Mononuclear cell (primary cell): ENCODE measurements around the gene TMEM239. TPM values are rescaled to one million over a fixed set of nuclear protein-coding genes. Genes with fewer than 3 reads are reported as not detected.
"Not testable (repeated sequence)": the region's sequence is repeated elsewhere in the genome, so short reads cannot be mapped to it uniquely, and the experiment has no call there.

ENCODE experiments used
- H3K27me3 ChIP-seq: 2 replicates; pipeline ENCODE4 v1.6.0; 2011; ENCODE audit warnings: low read length, control low read depth; ENCODE audit not compliant: insufficient read depth
- H3K4me1 ChIP-seq: 2 replicates; pipeline ENCODE4 v1.5.1; 2011; ENCODE audit warnings: mild to moderate bottlenecking, low read length, control low read depth; ENCODE audit not compliant: insufficient read depth
- H3K4me3 ChIP-seq: 2 replicates; pipeline ENCODE4 v1.5.1; 2011; ENCODE audit warnings: mild to moderate bottlenecking, low read length, moderate library complexity
- H3K9me3 ChIP-seq: 2 replicates; pipeline ENCODE4 v1.5.1; 2011; ENCODE audit warnings: low read depth, mild to moderate bottlenecking, control low read depth, low read length
- total RNA-seq: library from RNA; depleted of rRNA; stranded (reverse); fragments of >200 nt; gene quantifications from one replicate; pipeline ENCODE4 v1.2.3, GENCODE V29; 2012

TMEM239 gene
- total RNA-seq, 1 donor = not detected

DNA sequence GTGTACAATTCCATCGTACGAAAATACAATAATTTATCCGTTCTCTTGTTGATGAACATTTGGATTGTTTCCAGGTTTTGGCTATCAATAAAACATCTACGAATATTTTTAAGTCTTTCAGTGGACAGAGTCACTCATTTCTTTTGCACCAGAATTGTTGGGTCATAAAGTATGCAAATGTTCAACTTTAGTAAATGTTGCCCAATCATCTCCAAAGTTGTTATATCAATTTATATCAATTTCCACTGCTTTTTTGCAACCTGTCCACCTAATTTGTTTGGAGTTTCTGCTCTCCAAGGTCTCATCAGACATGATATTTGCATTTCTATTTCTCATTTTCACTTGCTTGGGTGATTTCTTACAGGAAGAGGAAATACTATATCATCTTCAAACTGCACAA is 10.5 kb downstream of the TMEM239 start:
- no peak overlapping the region for H3K4me3 ChIP-seq
- no peaks in the 10 kb centered on the region for H3K9me3 ChIP-seq
- peaks cover 12% of the 10 kb centered on the region for H3K4me1 ChIP-seq
- H3K27me3 ChIP-seq = peaks cover 26% of the 10 kb centered on the region

DNA sequence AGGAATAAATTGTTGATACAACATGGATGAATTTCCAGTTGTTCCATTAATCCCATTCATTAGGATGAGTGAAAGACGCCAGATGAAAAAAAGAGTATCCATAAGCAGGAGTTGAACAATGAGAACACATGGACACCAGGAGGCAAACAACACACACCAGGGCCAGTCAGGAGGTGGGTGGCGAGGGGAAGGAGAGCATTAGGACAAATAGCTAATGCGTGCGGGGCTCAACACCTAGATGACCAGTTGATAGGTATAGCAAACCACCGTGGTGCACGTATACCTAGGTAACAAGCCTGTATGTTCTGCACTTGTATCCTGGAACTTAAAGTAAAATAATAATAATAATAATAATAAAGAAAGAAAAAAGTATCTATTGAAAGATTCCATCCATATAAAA is 13.2 kb downstream of the TMEM239 start:
- H3K9me3 ChIP-seq = no peaks in the 10 kb centered on the region
- H3K4me1 ChIP-seq = peaks cover 12% of the 10 kb centered on the region
- H3K4me3 ChIP-seq = no peak overlapping the region
- H3K27me3 ChIP-seq = peaks cover 23% of the 10 kb centered on the region

DNA sequence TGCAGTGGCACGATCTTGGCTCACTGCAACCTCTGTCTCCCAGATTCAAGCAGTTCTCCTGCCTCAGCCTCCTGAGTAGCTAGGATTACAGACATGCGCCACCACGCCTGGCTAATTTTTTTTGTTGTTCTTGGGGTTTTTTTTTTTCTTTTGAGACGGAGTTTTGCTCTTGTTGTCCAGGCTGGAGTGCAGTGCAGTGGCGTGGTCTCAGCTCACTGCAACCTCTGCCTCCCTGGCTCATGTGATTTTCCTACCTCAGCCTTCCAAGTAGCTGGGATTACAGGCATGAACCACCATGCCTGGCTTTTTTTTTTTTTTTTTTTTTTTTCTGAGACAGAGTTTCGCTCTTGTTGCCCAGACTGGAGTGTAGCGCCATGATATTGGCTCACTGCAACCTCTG is 15.0 kb downstream of the TMEM239 start:
- not testable (repeated sequence) for H3K9me3 ChIP-seq, H3K4me3 ChIP-seq
- Histone ChIP-seq H3K27me3 (peaks cover 16% of the 10 kb centered on the region), H3K4me1 (peaks cover 10% of the 10 kb centered on the region)

DNA sequence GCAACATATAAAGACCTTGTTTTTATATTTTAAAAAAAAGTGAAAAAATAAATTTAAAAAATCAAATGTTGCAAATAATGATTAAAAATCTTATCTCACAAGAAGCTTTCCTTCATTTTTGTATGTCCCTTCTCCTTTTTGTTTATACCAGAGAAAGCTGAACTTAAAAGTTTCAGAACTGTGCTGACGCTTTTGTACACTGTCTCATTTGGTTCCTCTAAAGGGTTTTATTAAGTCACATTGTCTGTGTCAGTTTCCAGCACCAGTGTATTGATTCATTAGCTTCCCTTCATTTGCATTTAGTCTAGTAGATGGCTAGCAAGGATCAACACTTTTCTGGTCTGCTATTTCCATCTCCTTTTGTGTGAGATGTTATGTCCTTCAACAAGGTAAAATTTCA is 17.6 kb downstream of the TMEM239 start:
- Histone ChIP-seq H3K9me3 (no peaks in the 10 kb centered on the region), H3K4me3 (no peak overlapping the region), H3K4me1 (peaks cover 5% of the 10 kb centered on the region), H3K27me3 (peaks cover 2% of the 10 kb centered on the region)

DNA sequence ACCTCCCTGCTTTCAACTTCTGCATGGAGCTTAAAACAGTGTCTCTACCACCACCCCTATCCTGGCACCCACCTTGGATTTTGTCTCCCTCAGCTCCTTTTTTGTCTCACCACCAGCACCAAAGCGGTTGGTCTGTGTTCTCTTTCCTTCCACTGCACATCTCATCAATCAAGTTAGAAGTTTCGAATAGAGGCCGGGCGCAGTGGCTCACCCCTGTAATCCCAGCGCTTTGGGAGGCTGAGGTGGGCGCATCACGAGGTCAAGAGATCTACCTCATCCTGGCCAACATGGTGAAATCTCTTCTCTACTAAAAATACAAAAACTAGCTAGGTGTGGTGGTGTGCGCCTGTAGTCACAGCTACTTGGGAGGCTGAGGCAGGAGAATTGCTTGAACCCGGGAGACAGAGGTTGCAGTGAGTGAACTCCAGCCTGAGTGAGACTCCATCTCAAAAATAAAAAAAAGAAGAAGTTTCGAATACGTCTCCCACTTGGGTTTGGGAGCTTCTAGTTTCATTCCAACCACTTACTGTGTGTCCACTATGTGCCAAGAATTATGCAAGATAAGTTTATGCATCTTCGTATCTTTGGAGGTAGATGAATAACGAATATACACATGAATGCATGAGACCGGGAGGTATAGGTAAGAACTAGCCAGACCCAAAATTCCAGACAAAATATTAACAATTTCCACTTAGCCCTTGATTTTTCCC is 18.4 kb downstream of the TMEM239 start:
- H3K4me1 ChIP-seq = peaks cover 11% of the 10 kb centered on the region
- no peaks in the 10 kb centered on the region for H3K27me3 ChIP-seq
- no peaks in the 10 kb centered on the region for H3K9me3 ChIP-seq
- H3K4me3 ChIP-seq = no peak overlapping the region

DNA sequence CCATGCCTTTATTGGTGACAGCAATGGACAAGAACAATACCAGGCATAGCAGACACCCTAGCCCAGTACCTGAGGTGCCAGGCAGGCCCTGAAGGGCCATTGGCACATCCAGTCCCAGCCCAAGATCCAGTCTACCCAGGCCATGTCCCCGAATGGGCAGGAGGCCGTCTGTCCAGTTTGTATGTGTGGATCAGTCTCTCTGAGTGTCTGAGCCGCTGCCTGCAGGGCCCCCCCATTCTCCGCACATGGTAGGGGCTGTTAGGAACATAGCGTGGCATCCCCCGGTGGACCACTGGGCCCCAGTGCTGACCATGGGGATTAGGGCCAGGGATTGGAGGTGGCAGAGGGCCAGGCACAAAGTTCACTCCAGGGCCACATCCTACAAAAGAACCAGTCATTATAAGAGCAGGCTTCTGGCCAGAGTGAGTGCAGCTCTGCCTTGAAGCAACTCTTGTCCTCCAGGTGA is 19.2 kb downstream of the TMEM239 start:
- Histone ChIP-seq H3K27me3 (no peaks in the 10 kb centered on the region), H3K4me3 (no peak overlapping the region), H3K9me3 (no peaks in the 10 kb centered on the region), H3K4me1 (peaks cover 19% of the 10 kb centered on the region)

DNA sequence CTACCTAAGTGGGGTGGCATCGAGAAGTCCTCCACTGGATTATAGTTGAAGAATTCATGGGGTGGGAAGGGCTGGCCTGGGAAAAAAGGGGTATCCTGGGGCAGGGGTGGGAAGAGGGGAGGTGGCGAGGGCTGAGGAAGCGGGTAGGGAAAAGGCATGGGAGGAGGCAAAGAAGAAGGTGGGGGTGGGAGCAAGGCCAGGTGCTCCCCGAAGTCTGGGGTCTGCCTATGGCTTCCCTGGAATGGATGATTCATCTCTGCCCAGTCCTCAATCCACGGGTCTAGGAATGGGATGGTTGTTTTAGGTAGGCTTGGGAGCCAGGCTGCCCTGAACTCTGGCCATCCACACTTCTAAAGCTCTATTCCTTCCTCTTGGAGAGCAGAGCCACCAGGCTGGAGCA is 19.9 kb downstream of the TMEM239 start:
- no peaks in the 10 kb centered on the region for H3K27me3 ChIP-seq
- H3K4me3 ChIP-seq = no peak overlapping the region
- peaks cover 21% of the 10 kb centered on the region for H3K4me1 ChIP-seq
- no peaks in the 10 kb centered on the region for H3K9me3 ChIP-seq

DNA sequence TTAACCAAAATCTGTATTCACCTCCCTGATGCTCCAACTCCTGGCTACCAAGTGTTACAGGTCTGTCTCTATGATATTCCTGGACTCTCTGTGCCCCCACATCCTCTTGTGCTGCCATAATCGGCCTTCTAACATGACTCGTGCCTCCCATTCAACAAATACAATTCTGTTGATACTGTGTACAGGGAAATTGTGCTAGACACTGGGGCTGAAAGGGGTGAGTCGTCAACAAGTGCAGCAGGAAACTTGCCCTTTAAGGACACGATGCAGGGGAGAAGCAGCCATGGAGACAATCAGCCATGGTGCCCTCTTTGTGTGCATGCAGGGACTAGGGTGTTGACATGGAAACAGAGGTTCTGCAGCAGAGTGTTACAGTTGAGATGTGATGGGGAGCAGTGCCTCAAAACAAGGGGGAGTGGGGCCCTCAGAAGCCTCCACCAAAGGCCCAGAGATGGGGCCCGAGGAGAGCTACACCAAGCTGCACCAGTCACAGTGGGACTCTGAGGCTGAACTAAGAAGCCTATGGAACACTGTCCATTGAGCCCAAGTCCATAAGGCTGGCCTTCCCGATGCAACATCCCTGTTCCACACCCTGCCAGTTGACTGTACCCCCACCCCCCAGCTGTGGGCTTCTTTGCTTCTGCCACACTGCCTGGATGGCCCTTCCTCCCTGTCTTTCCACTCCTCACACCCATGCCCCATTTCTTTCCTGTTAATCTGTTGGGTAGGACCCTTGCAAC is 21.2 kb downstream of the TMEM239 start:
- H3K4me3 ChIP-seq = no peak overlapping the region
- no peaks in the 10 kb centered on the region for H3K27me3 ChIP-seq
- no peaks in the 10 kb centered on the region for H3K9me3 ChIP-seq
- H3K4me1 ChIP-seq = peaks cover 25% of the 10 kb centered on the region

DNA sequence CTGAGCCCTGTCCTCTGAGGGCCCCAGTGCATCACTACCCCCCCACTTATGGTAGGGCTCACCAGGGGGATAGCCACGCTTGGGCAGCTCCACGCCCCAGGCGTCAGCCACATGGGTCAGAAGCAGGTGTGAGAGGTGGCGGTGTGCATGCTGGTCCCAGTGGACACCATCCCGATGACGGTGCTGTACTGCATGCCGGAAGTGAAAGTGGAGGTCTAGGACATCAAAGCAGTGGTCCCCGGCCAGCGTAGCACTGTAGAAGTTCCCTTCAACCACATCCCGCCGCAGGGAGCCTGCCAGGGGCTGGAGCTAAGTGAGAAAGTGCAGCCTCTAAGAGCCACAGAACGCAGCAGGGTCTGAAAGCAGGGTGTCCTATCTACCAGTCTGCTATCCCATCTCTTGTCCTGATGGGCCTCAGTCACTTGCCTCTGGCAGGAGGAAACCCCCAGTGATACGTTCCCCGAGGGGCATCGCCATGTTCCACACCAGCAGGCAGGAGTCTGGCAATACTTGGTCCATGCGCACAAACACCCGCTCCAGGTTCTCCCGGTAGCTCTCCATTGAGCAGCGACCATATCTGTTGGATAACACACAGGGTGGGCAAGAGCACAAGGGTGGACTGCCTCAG is 22.1 kb downstream of the TMEM239 start:
- H3K4me3 ChIP-seq = no peak overlapping the region
- peaks cover 25% of the 10 kb centered on the region for H3K4me1 ChIP-seq
- no peaks in the 10 kb centered on the region for H3K27me3 ChIP-seq
- H3K9me3 ChIP-seq = no peaks in the 10 kb centered on the region

DNA sequence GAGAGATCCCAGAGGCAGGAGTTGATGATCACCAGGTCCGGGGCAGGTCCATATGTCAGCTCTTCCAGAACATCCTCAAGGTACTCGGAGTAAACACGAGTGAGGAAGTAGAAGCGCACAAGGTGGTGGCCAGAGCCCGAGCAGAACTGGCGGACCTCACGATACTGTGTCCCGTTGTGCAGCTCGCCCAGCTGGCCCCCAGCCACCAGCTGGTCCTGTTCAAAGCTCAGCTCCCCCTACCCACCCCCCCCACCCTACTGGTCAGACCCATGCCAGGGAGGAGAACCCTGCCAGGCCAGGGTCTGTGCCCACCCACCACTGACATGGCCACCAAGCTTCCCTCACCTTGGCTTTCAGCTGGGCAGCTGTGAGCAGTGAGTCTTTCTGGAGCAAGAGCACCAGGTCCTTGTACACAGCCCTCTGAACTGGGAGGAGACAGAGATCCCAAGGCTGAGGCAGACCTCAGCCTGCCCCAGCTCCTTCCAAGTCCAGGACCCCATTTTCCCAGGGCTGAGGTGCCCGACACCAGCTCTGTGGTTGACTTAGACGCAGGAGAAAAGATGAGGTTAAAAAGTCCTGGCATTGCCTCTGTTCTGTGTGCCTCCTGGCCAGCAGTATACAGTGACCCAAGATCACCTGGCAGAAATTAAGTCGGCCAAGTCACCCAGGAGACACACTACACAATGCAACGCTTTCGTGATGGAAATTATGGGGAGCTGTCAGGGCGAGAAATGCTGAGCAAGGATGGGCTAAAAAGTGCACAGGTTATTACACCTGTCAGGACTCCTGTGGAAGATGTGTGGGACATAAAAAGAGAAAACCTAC is 22.9 kb downstream of the TMEM239 start:
- H3K4me1 ChIP-seq = peaks cover 25% of the 10 kb centered on the region
- H3K4me3 ChIP-seq = no peak overlapping the region
- H3K27me3 ChIP-seq = no peaks in the 10 kb centered on the region
- H3K9me3 ChIP-seq = no peaks in the 10 kb centered on the region

DNA sequence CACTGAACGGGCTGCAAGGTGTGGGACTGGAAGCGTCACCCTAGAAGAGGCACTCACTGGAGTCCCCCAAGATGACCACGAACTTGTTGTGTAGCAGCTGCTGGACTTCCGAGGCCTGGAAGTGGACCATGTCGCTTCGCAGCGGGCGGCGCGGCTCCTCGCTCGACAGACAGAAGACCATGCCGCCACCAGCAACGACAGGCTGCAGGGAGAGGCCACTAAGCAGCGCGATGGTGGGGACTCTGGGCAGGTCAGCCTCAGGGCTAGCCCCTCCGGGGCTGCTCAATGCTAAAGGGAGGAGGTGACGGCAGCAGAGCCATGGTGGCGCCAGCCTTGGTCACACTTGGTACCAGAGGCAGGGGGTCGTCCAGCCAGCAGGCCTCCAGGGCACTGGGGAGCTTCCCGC is 23.6 kb downstream of the TMEM239 start:
- peak overlapping the region; percentile 84 for H3K4me3 ChIP-seq
- H3K4me1 ChIP-seq = peaks cover 25% of the 10 kb centered on the region
- no peaks in the 10 kb centered on the region for H3K27me3 ChIP-seq
- no peaks in the 10 kb centered on the region for H3K9me3 ChIP-seq

DNA sequence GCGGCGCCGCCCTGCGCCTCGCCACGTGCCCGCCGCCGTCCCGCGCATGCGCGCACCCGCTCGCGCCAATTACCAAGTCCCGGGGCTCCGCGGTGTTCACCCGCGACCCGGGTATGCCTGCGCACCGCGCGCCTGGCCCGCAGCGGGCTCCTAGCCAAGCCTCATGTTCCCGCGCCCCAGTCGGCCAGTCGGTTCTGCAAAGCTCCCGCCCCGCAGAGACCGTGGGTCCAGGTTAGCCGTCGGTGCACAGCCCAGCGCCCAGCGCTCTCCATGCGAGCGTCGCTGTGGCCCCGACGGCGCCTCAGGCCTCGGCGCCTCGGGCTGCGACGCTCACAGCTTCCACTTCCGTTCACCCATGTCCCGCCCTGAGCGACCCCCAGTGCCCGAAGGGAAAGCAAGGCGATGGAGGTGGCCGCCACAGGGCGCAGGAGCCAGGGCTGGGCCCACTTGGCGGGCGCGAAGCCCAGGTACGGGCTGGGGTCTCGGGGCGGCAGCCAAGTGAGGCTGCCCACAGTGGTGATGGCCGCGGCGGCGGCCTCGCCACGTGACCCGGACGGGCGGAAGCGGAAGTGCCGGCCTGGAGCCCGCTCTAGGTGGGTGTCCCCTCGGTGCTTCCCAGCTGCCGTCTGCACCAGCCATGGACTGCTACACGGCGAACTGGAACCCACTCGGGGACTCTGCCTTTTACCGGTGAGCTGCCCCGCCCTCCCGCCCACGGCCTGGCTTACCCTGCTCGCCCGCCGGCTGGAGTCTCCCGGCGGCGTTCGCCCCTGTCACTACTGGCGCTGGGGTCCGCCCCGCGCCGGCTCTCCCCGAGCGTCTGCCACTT is 24.2 kb downstream of the TMEM239 start, which contains the start of the genes PCED1A and VPS16:
Gene PCED1A (minus strand): TSS at position 518 of the 829 bp plus-strand sequence. CDS start 743 bp downstream, outside the sequence.
Gene VPS16 (plus strand): TSS at position 608 of the 829 bp plus-strand sequence. CDS start 30 bp downstream, at position 638.
- H3K4me3 ChIP-seq = peak within 1 kb of the TSS; percentile 84
- no peaks in the 10 kb centered on the region for H3K9me3 ChIP-seq
- H3K4me1 ChIP-seq = peaks cover 25% of the 10 kb centered on the region
- no peaks in the 10 kb centered on the region for H3K27me3 ChIP-seq

DNA sequence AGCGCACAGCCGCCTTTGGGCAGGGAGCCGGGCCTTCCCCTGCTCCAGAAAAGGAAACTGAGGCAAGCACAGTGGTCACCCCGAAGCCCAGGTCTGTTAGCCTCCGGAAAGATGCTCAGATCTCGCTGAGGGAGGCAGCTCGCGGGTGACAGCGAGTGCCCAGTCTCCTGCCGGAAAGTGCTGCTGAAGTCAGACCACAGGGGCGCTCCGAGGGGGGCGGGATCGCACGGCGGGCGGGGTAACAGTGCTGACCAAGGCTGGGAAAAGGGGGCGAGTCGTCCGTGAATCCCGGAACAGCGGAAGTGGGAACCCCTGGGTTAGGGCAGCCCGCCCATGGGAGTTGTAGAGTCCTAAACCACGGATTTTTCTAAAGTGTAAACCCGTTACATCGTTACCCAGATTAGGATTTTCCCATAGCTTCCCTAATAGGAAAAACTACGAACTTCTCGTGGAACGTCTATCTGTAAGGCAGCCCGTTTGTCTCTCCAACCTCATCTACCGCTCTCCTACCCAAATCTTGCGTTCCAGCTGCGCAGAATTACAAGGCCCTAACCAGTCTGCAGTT is 24.9 kb downstream of the TMEM239 start:
- H3K9me3 ChIP-seq = no peaks in the 10 kb centered on the region
- H3K4me1 ChIP-seq = peaks cover 25% of the 10 kb centered on the region
- peak overlapping the region; percentile 84 for H3K4me3 ChIP-seq
- H3K27me3 ChIP-seq = no peaks in the 10 kb centered on the region

DNA sequence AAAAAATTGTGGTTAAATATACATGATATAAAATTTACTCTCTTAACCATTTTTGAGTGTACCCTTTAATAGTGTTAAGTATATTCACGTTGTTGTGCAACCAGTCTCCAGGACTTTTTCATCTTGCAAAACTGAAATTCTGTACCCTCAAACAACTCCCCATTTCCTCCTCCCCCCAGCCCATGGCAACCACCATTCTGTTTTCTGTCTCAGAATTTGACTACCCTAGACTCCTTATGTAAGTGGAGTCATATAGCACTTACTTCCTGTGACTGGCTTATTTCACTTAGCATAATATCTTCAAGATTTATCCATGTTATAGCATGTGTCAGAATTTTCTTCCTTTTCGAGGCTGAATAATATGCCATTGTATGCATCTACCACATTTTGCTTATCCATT is 29.4 kb downstream of the TMEM239 start:
- Histone ChIP-seq H3K4me1 (peaks cover 10% of the 10 kb centered on the region), H3K9me3 (no peaks in the 10 kb centered on the region), H3K4me3 (no peak overlapping the region), H3K27me3 (no peaks in the 10 kb centered on the region)
